A549 (cell line): ENCODE results near the gene ELANE.
"Not testable (repeated sequence)": the region's sequence is repeated elsewhere in the genome, so short reads cannot be mapped to it uniquely, and the experiment has no call there.

ENCODE experiments used
- CHD2 ChIP-seq: fragments of 150-350 bp; IDR thresholded peaks from 2 replicates; pipeline ENCODE4 v1.6.1; 2014; ENCODE audit warnings: low read length; ENCODE audit not compliant: partially characterized antibody
- CTCF ChIP-seq: fragments of >200 bp; sonication (Bioruptor Twin); formaldehyde crosslinking; IDR thresholded peaks from 3 replicates; pipeline ENCODE4 v1.5.1; 2016
- KDM1A ChIP-seq: fragments of 200-600 bp; sonication (generic); IDR thresholded peaks from 2 replicates; pipeline ENCODE4 v1.6.1; 2016; ENCODE audit warnings: low read depth, mild to moderate bottlenecking
- SMC3 ChIP-seq: fragments of >200 bp; sonication (Bioruptor Twin); formaldehyde crosslinking; IDR thresholded peaks from 3 replicates; pipeline ENCODE4 v1.6.1; 2018; ENCODE audit warnings: inconsistent platforms

- not testable (repeated sequence) for TF ChIP-seq SMC3, CTCF, KDM1A, CHD2
These were observed 2.9 kb upstream of the ELANE start for GRCh38 chr19:849195-849594.
